Measurements from ENCODE around the gene ATP9A.

GRCh38 chr20:51792960-51793359 lies 24.8 kb upstream of the ATP9A start:
- TF ChIP-seq CTCF (IDR thresholded peaks at IDR 0.05) (no peak), EZH2 (IDR thresholded peaks at IDR 0.05) (no peak)

Measured in neural progenitor cell (in vitro differentiated cells).